Heart right ventricle (tissue), 16 donors: ENCODE data around the gene ANGPTL4. TPM values are rescaled to one million over a fixed set of nuclear protein-coding genes. Genes with fewer than 3 reads are reported as not detected.

ENCODE experiments used
- ATAC-seq, 8 donors: fragments of 200-7000 bp; cut with Tn5 transposase; one replicate each; pipeline ENCODE4 v1.9.1; 2020; ENCODE audit warnings: mild to moderate bottlenecking in 8 of 8, moderate library complexity in 8 of 8, moderate number of reproducible peaks in 1 of 8
- DNase-seq, 2 donors: peaks; one replicate each; pipeline ENCODE4 v3.0.0-alpha.2; 2020
- H3K27ac ChIP-seq, 10 donors: fragments of 200-600 bp; sonication (generic) in 2 of 10; one replicate each; pipeline versions ENCODE4 v1.5.0 to v1.8.0; 2020 to 2022; ENCODE audit warnings: mild to moderate bottlenecking in 3 of 10
- H3K27me3 ChIP-seq, 7 donors: fragments of 200-600 bp; one replicate each; pipeline ENCODE4 v1.8.0; 2021 to 2022; ENCODE audit warnings: mild to moderate bottlenecking in 2 of 7
- H3K36me3 ChIP-seq, 9 donors: fragments of 200-600 bp; sonication (generic) in 1 of 9; one replicate each; pipeline versions ENCODE4 v1.5.0 to v1.8.0; 2020 to 2022; ENCODE audit warnings: mild to moderate bottlenecking in 2 of 9
- H3K4me1 ChIP-seq, 9 donors: fragments of 200-600 bp; sonication (generic) in 1 of 9; one replicate each; pipeline versions ENCODE4 v1.5.0 to v1.8.0; 2020 to 2022; ENCODE audit warnings: mild to moderate bottlenecking in 4 of 9
- H3K4me3 ChIP-seq, 10 donors: fragments of 200-600 bp; sonication (generic) in 2 of 10; one replicate each; pipeline versions ENCODE4 v1.5.0 to v1.8.0; 2020 to 2022; ENCODE audit warnings: mild to moderate bottlenecking in 7 of 10, moderate library complexity in 2 of 10
- H3K9me3 ChIP-seq, 11 donors: fragments of 200-600 bp in 10 of 11; sonication (generic) in 2 of 11; one replicate each; pipeline versions ENCODE4 v1.5.0 to v1.8.0; 2013 to 2022; ENCODE audit warnings: mild to moderate bottlenecking in 2 of 11, control low read depth in 1 of 11, moderate library complexity in 1 of 11
- CTCF ChIP-seq, 9 donors: fragments of 200-600 bp; sonication (generic) in 2 of 9; IDR thresholded peaks; one replicate each; pipeline versions ENCODE4 v1.5.0 to v1.8.0; 2021 to 2022; ENCODE audit warnings: antibody characterized with exemption in 9 of 9, mild to moderate bottlenecking in 5 of 9, moderate library complexity in 1 of 9
- WGBS, 2 donors: extraction: QIAGEN DNeasy Blood & Tissue Kit; methylation state at CpG; one replicate each; pipeline ENCODE4 v1.1.7; 2013; ENCODE audit warnings: inconsistent platforms in 1 of 2; 5-methylcytosine and 5-hydroxymethylcytosine counted together
- intact Hi-C, 10 donors: fragments of 100-400 bp; cut with DNase I; formaldehyde crosslinking; loops; one replicate each; pipeline versions ENCODE4 v1.11.1 to v1.14.2; 2022
- polyA plus RNA-seq, 2 donors: library from polyadenylated mRNA; stranded (reverse); fragments of 200-250 nt; gene quantifications; one replicate each; pipeline ENCODE4 v1.2.3, GENCODE V29; 2013
- total RNA-seq, 10 donors: library from RNA; stranded (reverse); fragmentation: NEBNext Ultra II Directional in 3 of 10; extraction: Animal tissue kit (Norgen Biotek cat#: 25700) in 3 of 10; gene quantifications; one replicate each; pipeline versions ENCODE4 v1.2.1 to v1.2.4, GENCODE V29; 2021 to 2023
- donor health status: Arrhythmogenic right ventricular cardiomyopathy.
- donor health status: ischemic (EF 13 %, LVEDD 7.1; RV severe dilation, severe dysfunction).
- donor health status: healthy with polysubstance abuse.
- donor health status: DM: no; HTN: yes; CAD: no.
- donor health status: DM: no; HTN: no; CAD: no.
- donor health status: ischemic (EF 25% LVEDD 6.9; RV normal size, moderate dysfunction).
- donor health status: ischemic (EF 25% LVEDD 5.7; RV mildly dilated, moderate dysfunction).
- donor health status: healthy.
- donor health status: DM: yes; HTN: yes; CAD: no.
- donor health status: Ischemic cardiomyopathy.
- donor health status: ischemic (EF 35%, LVEDD 5.7; RV mildly dilated, moderate dysfunction).
- donor health status: nonischemic (EF 11% LVEDD 7.7; RV severe dilation, severe dysfunction).
- donor health status: DM: yes; HTN: yes; CAD: no.
- donor health status: PGD.
- donor health status: ischemic (EF 29% LVEDD 5.4; RV normal size, mild dysfunction).
- donor health status: nonischemic (EF 23%, LVEDD 6.1; RV moderate dilation, normal function).

The ANGPTL4 gene
- total and polyA plus RNA-seq, 12 donors: 1.5 to 154 (median 5.1) TPM

GRCh38 chr19:8392017-8392591 is 28.1 kb downstream of the ANGPTL4 start:
- Histone ChIP-seq H3K9me3 (no peaks in the 10 kb centered on the region), H3K4me1 (peaks cover 31 to 72% (median 64%) of the 10 kb centered on the region in 9 donors), H3K27me3 (no peaks in the 10 kb centered on the region), H3K4me3 (peak overlapping the region in 6 of 10 donors; percentile 8 to 99 (median 82)), H3K27ac (peak overlapping the region; percentile 56 to 100 (median 100)), H3K36me3 (peaks cover 0 to 4% (median 0%) of the 10 kb centered on the region in 9 donors)
- intact Hi-C loops: loop anchor here in 3 of 10 donors (2.0 to 10.0 kb wide), 4 partner anchors 25 to 50 kb away; partner anchors contain the start of genes HNRNPM (in 1 of the 3) and KANK3 (in 1 of the 3)
- peak in 5 of 8 donors; percentile 13 to 34 (median 25) for ATAC-seq
- TF ChIP-seq CTCF (IDR thresholded peaks at IDR 0.05): no peak
- peak; percentile 50 to 70 for DNase-seq
- 32 to 34% methylated on average over 11 of the region's 11 CpGs for WGBS, 2 donors

- peaks cover 0 to 4% (median 0%) of the 10 kb centered on the region in 9 donors for H3K36me3 ChIP-seq
- intact Hi-C loops: loop anchor here in 3 of 10 donors (1.0 to 10.0 kb wide), 5 partner anchors 27 to 49 kb away; partner anchors contain the start of genes HNRNPM (in 1 of the 3) and KANK3 (in 1 of the 3)
- DNase-seq (no peak), ATAC-seq (no peak)
- no peaks in the 10 kb centered on the region for H3K9me3 ChIP-seq
- H3K4me1 ChIP-seq: peaks cover 40 to 85% (median 76%) of the 10 kb centered on the region in 9 donors
- no peaks in the 10 kb centered on the region for H3K27me3 ChIP-seq
- WGBS, 2 donors: 63 to 70% methylated on average over 8 of the region's 8 CpGs
- TF ChIP-seq CTCF (IDR thresholded peaks at IDR 0.05): no peak
- H3K4me3 ChIP-seq: no peak overlapping the region
- peak overlapping the region; percentile 56 to 100 (median 100) for H3K27ac ChIP-seq
Measured at GRCh38 chr19:8393192-8393870, 29.4 kb downstream of the ANGPTL4 start.

- no peak for TF ChIP-seq CTCF (IDR thresholded peaks at IDR 0.05)
- peaks cover 41 to 89% (median 79%) of the 10 kb centered on the region in 9 donors for H3K4me1 ChIP-seq
- WGBS, 2 donors: 73 to 76% methylated on average over 7 to 8 of the region's 8 CpGs
- no peak overlapping the region for H3K4me3 ChIP-seq
- ATAC-seq (no peak), DNase-seq (no peak)
- intact Hi-C loops: loop anchor here in 3 of 10 donors (1.0 to 10.0 kb wide), 6 partner anchors 17 to 49 kb away; partner anchors contain the start of genes HNRNPM (in 1 of the 3) and KANK3 (in 1 of the 3)
- H3K27me3 ChIP-seq: no peaks in the 10 kb centered on the region
- peaks cover 0 to 4% (median 0%) of the 10 kb centered on the region in 9 donors for H3K36me3 ChIP-seq
- peak overlapping the region in 9 of 10 donors; percentile 95 to 100 (median 100) for H3K27ac ChIP-seq
- no peaks in the 10 kb centered on the region for H3K9me3 ChIP-seq
Measured at GRCh38 chr19:8393871-8394250, 29.9 kb downstream of the ANGPTL4 start.

- ATAC-seq: no peak
- peaks cover 41 to 81% (median 72%) of the 10 kb centered on the region in 9 donors for H3K4me1 ChIP-seq
- no peak for TF ChIP-seq CTCF (IDR thresholded peaks at IDR 0.05)
- intact Hi-C loops: loop anchor here in 8 of 10 donors (1.0 to 10.0 kb wide), 7 partner anchors 15 to 62 kb away; partner anchors contain the start of gene KANK3 (in 1 of the 8)
- WGBS, 2 donors: 90 to 95% methylated on average over 14 of the region's 14 CpGs
- no peak for DNase-seq
- H3K4me3 ChIP-seq: no peak overlapping the region
- H3K36me3 ChIP-seq: peaks cover 0 to 22% (median 11%) of the 10 kb centered on the region in 9 donors
- H3K9me3 ChIP-seq: no peaks in the 10 kb centered on the region
- H3K27me3 ChIP-seq: no peaks in the 10 kb centered on the region
- peak overlapping the region in 8 of 10 donors; percentile 13 to 100 (median 100) for H3K27ac ChIP-seq
Measured at GRCh38 chr19:8395621-8396082, 31.7 kb downstream of the ANGPTL4 start.
